Suppressor macrophage treated with lipopolysaccharide for 4 hours (primary cell): ENCODE measurements around the gene ZFP37.
"Not testable (repeated sequence)": the region's sequence is repeated elsewhere in the genome, so short reads cannot be mapped to it uniquely, and the experiment has no call there.

Source experiments
- DNase-seq: peaks from one replicate; pipeline ENCODE4 v3.0.0-alpha.2; 2020

ZFP37 gene

DNA sequence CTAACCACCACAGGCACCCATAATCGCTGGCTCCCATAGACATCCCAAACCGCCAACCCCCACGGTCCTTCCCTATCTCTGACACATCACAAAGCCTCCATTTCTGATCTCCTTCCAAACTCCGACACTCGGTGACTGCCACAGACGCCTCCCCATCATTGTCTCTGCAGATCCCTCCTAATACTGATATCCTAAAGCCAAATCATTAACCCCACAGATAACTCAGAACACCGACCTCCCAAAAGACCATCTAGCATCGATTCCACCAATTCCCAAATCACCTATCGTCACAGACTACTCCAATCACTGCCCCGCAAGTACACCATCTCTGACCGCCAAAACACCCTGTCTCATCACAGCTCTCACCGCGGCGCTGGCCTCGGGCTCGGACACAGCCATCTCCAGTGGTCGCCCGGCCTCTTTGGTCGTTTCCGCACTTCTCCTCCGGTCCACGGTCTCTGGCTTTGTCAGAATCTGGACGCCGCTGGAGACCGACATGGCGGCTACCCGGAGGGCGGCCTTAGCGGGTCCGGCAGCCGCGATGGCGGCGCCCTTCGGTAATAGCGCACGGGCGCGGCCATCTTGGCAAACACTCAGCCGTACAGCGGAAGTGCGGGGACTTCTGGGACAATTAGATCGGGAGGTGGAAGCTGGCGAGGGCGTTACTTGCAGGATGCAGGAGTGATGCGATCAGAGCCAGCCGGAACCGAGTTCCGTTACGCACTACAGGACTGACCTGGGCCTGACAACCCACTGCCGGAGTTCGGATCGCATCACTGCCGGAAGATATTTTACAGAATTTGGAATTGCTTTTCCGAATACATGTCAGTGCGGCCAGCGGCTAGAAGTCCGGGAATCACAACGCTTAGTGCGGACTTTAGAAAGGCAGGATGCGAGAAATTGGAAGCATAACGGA, at the start of gene ZFP37:
Gene ZFP37, minus strand, starts transcription at position 534 of the 916 bp plus-strand sequence. Its CDS starts 36 bp downstream, at position 498.
- DNase-seq = peak; percentile 94

DNA sequence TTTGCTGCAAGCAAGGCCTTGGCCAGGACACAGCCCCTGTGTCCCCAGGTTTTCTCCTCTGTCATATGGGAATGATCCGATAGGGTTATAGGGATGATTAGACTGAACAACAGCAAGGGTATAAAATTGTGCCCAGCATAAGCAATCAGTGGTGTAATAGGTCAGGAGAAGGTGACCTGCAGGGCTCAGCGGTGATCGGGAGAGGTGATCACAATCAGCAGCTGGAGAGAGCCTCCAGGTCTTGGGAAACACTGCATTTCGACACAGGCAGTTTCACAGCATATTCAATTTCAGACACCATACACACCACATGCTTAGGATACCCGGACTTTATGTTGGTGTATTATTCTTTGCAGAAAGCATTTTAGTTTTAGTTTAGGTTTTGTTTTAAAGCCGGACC, 48.8 kb upstream of the ZFP37 start:
- not testable (repeated sequence) for DNase-seq

DNA sequence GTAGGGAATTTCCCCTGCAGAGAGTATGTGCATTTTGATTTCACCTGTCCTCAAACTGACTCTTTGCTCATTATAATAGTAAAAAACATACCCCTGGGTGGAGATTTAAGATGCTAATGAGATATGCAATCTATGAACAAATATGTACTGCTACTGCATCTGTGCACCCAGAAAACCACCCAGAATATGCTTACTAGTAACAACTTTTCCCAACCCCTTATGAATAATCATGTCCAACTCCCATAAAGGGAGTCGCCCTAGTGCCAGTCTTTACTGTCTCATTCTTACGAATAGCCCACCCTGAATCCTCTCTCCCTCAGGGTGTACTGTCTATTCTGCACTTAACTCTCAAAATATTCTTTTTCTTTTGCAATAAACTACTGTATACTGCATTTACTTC, 39.0 kb upstream of the ZFP37 start:
- DNase-seq = no peak

DNA sequence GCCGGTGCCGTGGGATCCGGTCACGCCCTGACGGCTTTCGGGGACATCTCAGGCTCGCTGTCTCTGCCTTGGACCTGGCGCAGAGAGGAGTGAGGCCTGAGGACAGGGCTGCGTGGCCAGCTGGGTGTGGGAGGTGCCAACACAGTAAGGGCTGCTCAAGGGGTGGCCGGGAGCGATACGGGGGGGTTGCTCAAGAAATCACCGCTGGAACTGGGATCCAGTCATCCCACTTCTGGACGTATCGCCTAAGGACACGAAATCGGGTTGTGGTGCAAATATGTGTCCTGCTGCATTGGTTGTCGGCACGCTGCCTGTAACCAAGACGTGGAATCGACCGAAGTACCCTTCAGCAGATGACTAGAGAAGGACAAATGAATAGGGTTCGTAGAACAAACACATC, 33.4 kb upstream of the ZFP37 start:
- DNase-seq = not testable (repeated sequence)

DNA sequence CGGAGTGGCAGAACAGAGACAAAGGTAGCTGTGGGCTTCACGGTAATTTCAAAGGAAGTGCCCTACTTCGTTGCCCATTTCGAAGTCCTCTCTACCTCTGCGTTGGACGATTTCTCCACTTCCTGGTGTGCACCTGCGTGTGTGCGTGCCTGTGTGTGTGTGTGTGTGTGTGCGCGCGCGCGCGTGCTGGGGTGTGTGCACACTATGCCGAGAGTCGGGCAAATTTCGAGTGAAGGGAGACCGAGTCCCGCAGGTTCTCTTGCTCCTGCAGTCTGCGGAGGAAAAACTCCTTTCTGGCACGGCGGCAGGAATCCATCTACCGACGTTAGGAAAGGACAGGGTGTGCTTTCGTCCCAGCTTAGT, 32.6 kb upstream of the ZFP37 start:
- DNase-seq = not testable (repeated sequence)

DNA sequence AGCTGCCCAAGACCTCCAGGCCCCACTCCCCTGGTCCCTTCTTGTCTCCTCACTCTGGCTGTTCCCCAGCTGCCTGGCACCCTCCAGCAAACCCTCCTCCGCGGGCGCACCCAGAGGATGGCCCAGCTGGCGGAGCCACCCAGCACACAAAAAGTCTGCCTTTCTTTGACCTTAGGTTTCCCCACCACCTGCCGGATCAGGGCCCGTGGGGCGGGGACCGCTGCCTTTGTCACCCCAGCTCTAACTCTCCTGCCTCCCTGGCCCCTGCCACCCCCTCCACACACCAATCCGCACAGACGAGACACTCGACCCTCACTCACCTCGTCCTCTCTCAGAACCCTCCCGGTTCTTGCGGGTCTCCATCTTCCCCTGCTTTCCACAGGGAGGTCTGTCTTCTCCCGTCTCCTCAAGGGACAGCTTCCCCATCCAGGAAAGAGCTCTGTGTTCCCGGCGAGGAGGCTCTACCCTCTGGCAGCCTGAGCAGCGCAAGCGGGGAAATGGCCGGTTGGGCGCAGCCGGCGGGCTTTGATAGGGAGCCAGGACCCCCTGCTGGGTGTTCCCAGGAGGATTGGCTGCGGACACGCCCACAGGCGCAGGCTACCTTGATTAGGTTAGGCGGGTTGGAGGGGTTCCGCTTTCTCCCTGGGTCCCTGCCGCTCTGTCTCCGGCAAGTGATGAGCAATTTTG, 32.1 kb upstream of the ZFP37 start:
- not testable (repeated sequence) for DNase-seq

DNA sequence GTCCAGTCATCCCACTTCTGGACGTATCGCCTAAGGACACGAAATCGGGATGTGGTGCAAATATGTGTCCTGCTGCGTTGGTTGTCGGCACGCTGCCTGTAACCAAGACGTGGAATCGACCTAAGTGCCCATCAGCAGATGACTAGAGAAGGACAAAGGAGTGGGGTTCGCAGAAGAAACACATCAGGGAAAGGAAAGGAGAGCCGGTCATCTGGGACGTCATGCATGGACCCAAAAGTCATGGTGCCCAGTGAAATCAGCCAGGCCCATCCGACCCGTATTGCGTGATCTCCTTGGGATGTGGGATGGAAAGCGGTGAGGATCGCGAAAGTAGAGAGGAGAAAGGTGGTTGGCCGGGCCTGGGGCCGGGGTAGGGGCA, 6.4 kb upstream of the ZFP37 start:
- DNase-seq = not testable (repeated sequence)

DNA sequence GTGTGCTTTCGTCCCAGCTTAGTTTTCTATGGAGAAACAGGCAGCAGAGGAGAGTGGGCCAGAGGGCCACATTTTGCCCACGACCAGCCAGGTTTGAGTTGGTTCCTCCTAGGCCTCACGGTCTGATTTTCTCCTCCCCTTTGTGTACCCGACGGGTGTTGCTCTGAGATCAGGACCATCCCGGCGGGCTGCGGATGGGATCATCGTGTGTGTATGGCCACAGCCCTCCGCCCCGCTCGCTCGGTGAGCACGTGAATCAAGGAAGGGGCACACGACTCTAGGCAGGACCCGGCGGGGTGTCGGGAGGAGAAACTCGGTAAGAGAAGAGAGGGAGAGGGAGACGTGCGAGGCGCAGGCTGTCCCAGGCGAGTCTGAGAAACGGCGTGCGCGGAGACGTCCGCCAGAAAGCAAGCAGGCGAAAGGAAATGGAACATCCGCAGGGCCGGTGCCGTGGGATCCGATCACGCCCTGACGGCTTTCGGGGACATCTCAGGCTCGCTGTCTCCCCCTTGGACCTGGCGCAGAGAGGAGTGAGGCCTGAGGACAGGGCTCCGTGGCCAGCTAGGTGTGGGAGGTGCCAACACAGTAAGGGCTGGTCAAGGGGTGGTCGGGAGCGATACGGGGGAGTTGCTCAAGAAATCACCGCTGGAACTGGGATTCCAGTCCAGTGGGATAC, 5.9 kb upstream of the ZFP37 start:
- not testable (repeated sequence) for DNase-seq

DNA sequence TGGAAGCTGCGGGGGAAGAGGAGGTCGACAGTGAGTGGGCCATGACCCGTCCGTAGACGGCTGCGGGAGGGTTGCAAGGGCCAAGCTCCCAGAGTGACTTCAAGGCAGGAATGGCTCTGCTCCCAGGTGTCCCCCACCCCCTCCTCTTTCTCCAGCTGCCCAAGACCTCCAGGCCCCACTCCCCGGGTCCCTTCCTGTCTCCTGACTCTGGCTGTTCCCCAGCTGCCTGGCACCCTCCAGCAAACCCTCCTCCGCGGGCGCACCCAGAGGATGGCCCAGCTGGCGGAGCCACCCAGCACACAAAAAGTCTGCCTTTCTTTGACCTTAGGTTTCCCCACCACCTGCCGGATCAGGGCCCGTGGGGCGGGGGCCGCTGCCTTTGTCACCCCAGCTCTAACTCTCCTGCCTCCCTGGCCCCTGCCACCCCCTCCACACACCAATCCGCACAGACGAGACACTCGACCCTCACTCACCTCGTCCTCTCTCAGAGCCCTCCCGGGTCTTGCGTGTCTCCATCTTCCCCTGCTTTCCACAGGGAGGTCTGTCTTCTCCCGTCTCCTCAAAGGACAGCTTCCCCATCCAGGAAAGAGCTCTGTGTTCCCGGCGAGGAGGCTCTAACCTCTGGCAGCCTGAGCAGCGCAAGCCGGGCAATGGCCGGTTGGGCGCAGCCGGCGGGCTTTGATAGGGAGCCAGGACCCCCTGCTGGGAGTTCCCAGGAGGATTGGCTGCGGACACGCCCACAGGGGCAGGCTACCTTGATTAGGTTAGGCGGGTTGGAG, 4.7 kb upstream of the ZFP37 start:
- not testable (repeated sequence) for DNase-seq

DNA sequence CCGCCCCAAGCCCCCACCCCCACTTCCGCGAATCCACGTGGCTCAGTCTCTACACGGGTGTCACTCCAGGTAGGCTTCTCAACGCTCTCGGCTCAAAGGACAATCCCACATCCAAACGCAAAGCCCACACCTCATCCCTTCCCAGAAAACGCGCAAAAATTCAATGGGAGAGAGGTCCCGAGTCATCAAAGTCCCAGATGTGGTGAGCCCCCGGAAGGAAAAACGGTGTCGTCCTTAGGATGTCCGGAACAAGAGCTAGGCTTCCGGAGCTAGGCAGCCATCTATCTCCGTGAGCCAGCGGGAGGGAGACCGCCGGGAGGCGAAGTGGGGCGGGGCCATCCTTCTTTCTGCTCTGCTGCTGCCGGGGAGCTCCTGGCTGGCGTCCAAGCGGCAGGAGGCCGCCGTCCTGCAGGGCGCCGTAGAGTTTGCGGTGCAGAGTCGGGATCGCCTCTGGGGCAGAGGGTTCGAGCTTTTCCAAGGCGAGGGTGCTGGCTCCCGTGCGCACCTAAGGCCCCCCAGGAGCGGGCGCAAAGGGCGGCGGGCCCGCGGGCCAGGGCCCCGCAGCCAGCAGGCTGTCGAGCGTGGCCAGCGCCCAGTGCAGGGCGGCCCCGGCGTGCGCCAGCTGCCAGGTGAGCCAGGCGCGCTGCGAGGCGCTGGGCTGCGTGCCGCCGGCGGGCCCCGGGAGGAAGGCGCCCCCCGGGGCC, 3.2 kb upstream of the ZFP37 start:
- not testable (repeated sequence) for DNase-seq

DNA sequence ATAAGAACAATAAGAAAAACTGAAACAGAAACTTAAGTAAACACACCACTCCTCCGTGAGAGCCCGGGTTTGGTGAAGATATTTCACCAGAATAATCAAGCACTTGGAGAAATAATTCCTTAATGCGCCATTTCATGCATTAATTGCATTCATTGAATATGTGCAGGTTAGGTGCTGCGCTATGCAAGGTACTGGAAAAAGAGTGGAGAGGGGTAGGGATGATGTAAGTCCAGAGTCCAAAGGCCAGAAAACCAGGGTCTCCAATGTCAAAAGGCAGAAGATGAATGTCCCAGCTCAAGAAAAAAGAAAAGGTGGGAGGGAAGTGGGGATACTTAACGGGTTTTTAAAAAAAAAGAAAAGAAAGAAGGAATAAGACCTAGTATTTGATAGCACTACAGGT, 669 bp upstream of the ZFP37 start:
- no peak for DNase-seq

DNA sequence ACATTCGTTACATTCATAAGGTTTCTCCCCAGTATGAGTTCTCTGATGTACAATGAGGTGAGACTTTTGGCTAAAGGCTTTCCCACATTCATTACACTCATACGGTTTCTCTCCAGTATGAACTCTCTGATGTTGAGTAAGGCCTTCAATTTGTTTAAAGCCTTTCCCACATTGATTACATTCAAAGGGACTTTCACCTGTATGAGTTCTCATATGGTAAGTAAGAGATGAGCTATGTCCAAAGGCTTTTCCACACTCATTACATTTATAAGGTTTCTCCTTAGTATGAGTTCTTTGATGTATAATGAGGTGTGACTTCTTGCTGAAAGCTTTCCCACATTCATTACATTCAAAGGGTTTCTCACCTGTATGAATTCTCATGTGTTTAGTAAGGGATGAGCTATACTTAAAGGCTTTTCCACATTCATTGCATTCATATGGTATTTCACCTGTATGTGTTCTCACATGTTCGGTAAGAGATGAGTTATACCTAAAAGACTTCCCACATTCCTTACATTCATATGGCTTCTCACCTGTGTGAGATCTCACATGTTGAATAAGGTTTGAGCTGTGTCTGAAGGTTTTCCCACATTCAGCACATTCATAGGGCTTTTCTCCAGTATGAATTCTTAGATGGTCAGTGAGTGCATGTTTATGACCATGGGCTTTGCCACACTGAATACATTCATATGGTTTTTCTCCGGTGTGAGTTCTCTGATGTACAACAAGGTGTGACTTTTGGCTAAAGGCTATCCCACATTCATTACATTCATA, 13.5 kb downstream of the ZFP37 start:
- no peak for DNase-seq

DNA sequence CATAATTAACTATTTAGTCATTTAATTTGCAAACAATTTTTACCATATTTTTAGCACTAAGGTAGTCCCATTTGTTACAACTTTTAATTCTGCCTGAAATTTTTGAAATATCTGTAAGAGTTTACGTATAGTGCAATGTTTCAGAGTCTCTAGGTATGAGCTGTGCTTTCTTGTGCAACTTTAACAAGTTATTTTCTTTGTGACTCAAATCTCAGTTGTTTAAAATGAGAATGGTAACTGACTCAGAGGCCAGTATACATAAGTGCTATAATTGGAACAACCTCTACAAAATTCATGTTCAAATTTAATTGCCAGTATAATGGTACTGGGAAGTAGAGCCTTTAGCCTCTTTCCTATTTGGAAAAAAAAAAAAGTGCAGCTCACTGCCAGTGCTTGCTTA, 30.3 kb downstream of the ZFP37 start:
- no peak for DNase-seq

DNA sequence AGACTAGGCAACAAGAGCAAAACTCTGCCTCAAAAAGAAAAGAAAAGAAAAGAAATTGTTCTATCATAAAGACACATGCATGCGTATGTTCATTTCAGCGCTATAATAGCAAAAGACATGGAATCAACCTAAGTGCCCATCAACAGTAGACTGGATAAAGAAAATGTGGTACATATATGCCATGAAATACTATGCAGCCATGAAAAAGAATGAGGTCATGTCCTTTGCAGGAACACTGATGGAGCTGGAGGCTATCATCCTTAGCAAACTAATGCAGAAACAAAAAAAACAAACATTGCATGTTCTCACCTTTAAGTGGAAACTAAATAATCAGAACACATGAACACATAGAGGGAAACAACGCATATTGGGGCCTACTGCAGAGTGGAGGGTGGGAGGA, 38.3 kb downstream of the ZFP37 start:
- DNase-seq = no peak

DNA sequence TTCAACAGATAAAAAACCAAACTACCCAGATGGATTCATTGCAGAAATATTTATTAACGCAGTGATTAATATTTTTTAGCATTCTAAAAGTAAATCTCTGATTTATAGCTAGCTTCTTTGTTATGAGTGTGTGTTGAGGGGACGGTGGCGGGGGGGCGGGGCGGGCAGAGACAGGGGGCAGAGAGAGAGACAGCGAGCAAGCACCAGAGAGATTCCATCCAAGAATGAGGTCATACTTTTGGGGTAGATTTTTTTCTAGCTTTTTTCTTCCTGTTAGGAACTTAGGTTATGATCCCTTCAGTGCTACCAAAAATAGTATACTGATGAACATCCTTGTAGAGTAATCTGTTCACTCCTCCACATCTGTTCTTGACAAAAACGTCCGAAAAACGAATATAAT, 44.0 kb downstream of the ZFP37 start:
- no peak for DNase-seq

DNA sequence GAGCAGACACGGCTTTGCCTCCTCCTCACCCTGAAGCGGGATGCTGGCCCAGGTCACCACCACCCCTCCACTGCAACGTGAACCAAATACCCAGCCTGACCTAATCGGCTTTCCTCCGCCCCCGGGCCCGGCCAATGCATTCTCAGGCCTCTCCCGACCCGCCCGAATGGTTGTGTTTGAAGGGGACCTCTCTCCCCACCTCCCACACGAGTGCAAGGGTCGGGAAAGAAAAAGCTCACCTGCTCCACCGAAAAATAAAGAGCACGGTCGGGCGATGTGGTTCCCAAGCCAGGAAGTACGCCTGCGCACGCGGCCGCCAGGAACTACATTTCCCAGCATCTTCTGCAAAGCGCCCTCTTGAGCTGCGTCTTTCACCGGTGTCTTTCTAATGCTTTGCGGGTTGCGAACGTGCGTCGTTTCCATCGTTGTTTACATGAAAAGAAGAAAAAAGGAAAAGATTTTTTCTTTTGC, 44.6 kb downstream of the ZFP37 start, which contains the start of gene ZNF883:
Gene ZNF883, minus strand, starts transcription at position 282 of the 471 bp plus-strand sequence.
- peak; percentile 6 for DNase-seq

DNA sequence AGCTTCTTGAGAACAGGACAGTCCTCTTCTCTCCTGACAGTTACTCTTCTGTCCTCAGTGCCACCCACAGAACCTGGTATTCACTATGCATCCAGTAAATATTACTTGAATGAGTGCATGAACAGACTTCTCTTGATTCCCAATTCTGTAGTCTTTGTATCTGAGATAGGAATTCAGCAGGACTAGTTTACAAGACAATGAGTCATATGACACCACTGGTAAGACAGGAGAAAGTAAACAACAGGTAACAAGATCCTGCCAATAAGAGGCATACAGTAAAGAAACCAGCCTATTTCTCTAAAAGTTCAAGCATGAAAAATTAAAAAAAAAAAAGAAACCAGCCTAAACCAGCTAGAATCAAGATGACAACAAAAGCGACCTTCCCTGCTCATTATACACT, 50.7 kb downstream of the ZFP37 start:
- no peak for DNase-seq

DNA sequence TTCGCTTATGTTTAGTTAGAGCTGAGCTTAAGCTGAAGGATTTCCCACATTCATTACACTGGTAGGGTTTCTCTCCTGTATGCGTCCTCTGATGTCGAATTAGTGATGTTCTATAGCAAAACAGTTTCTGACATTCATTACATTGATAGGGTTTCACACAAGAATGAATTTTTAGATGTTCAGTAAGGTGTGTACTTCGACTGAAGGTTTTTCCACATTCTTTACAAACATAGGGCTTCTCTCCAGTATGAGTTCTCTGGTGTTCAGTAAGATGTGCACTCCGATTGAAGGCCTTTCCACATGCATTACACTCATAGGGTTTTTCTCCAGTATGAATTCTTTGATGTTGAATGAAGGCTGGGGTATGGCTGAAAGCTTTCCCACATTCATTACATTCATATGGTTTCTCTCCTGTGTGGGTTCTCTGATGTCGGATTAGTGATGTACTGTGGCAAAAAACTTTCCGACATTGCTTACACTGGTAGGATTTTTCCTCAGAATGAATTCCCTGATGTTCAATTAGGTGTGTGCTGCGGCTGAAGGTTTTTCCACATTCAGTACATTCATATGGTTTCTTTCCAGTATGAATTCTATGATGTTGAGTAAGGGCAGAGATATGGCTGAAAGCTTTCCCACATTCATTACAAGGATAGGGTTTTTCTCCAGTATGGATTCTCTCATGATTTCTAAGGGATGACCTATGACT, 59.1 kb downstream of the ZFP37 start:
- DNase-seq = no peak
